Stimulated activated naive B cell treated with anti-CD40 and anti-IgM and Interleukin-4, amounts not matched to agents 10 μg/mL and 1 μg/mL and 100 μg/mL, for 72 hours (primary cell): ENCODE measurements around the gene MEGF10.

Source experiments
- ATAC-seq, 2 donors: fragments of 150-1000 bp; cut with Tn5 transposase; replicated peaks; 2 replicates each; pipeline ENCODE4 v1.10.0; 2021; ENCODE audit warnings: moderate library complexity in 1 of 2
- DNase-seq: peaks from one replicate; pipeline ENCODE4 v3.0.0; 2021
- H3K27ac Mint-ChIP-seq: one replicate; pipeline ENCODE4 v1.8.0; 2022; ENCODE audit warnings: mild to moderate bottlenecking, mixed read lengths
- H3K27me3 Mint-ChIP-seq, 2 donors: one replicate each; pipeline ENCODE4 v1.8.0; 2022; ENCODE audit warnings: mixed read lengths in 2 of 2
- H3K36me3 Mint-ChIP-seq, 2 donors: one replicate each; pipeline ENCODE4 v1.8.0; 2022; ENCODE audit warnings: mixed read lengths in 2 of 2, mild to moderate bottlenecking in 1 of 2
- H3K4me1 Mint-ChIP-seq, 2 donors: one replicate each; pipeline ENCODE4 v1.8.0; 2022; ENCODE audit warnings: mixed read lengths in 2 of 2, mild to moderate bottlenecking in 1 of 2
- H3K4me3 Mint-ChIP-seq, 2 donors: one replicate each; pipeline ENCODE4 v1.8.0; 2022; ENCODE audit warnings: mild to moderate bottlenecking in 2 of 2, mixed read lengths in 2 of 2, moderate library complexity in 1 of 2
- H3K9me3 Mint-ChIP-seq, 2 donors: one replicate each; pipeline ENCODE4 v1.8.0; 2022; ENCODE audit warnings: mixed read lengths in 2 of 2, mild to moderate bottlenecking in 1 of 2

Gene MEGF10

DNA sequence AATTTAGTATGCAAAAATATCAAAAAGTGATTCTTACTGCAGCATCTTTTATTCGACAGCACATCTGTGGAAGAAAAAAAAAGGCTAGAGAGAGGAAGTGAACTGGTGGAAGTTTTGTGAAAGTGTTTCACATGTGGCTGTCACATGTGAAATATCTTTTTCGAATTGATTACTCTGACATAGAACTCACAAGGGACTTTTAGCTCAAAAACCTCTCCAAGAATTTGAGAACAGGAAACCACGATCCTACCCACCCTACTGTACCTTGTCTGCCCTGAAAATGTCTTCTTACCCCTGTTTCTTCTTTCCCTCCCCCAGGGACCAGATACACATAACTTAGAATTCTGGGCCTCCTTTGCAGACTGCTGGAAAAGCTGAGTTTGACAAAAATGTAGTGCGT lies 120.4 kb downstream of the MEGF10 start:
- Mint-ChIP-seq H3K27ac (no peak overlapping the region), H3K36me3 (no peaks in the 10 kb centered on the region), H3K4me1 (peaks cover 3 to 6% of the 10 kb centered on the region in 2 donors), H3K9me3 (peaks cover 0 to 1% of the 10 kb centered on the region in 2 donors), H3K4me3 (no peak overlapping the region), H3K27me3 (no peaks in the 10 kb centered on the region)
- DNase-seq (no peak), ATAC-seq (peak in 1 of 2 donors; percentile 16)

DNA sequence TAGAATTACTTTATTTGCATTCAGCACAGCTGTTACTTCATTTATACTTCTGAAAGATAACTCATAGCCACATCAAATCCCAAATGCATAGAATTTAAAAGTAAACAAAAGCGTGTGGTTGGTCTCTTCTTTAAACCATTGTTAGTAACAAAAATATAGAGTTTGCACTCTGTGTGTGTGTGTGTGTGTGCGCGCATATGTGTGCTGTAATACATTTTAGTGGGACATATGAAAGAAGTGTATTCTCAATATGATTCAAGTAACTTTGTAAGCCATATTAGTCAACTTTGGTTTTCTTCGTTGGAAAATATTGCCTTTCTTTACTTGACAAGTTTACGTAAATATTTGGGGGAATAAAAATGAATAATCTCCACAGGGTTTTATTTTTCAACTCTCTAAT lies 120.8 kb downstream of the MEGF10 start:
- Mint-ChIP-seq H3K4me1 (peaks cover 3 to 6% of the 10 kb centered on the region in 2 donors), H3K27me3 (no peaks in the 10 kb centered on the region), H3K27ac (no peak overlapping the region), H3K9me3 (peaks cover 0 to 1% of the 10 kb centered on the region in 2 donors), H3K4me3 (no peak overlapping the region), H3K36me3 (no peaks in the 10 kb centered on the region)
- DNase-seq = no peak
- no peak for ATAC-seq

DNA sequence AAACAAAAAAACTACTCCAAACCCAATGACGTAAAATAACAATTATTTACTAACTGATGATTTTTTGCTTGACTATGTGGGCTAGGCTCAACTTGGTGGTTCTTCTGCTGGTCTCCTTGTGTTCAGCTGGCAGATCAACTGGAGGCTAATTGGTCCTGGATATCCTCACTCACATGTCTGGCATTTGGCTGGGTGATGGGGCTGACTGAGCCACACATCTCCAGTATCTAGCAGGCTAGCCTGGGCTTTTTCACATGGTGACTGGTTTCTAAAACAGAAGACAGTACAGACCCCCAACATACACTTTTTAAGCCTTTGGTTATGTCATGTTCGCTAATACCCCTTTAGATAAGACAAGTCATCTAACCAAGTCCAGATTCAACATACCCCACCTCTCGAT lies 122.1 kb downstream of the MEGF10 start:
- H3K36me3 Mint-ChIP-seq = no peaks in the 10 kb centered on the region
- H3K4me3 Mint-ChIP-seq = no peak overlapping the region
- DNase-seq (no peak), ATAC-seq (no peak)
- H3K27ac Mint-ChIP-seq = no peak overlapping the region
- peaks cover 3 to 6% of the 10 kb centered on the region in 2 donors for H3K4me1 Mint-ChIP-seq
- no peaks in the 10 kb centered on the region for H3K27me3 Mint-ChIP-seq
- peaks cover 0 to 1% of the 10 kb centered on the region in 2 donors for H3K9me3 Mint-ChIP-seq

DNA sequence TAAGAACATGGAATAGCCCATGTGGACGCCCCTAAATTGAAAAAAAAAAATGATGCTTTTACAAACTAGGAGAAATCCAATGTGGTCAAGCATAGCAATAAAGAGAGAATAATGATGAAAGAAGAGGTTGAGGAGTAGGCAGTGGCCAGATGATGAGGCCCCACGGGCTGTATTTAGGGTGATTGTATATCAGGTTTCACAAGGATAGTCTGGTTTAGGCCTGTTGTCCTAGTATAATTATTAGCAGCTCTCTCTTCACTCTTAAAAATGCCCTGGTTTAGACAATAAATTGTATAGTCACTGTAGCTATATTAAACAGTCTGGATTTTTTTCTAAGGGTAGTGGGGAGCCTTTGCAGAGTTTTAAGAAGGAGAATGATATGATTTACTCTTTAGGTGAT lies 124.4 kb downstream of the MEGF10 start:
- ATAC-seq (no peak), DNase-seq (no peak)
- no peak overlapping the region for H3K27ac Mint-ChIP-seq
- no peaks in the 10 kb centered on the region for H3K27me3 Mint-ChIP-seq
- H3K36me3 Mint-ChIP-seq = no peaks in the 10 kb centered on the region
- H3K4me1 Mint-ChIP-seq = peaks cover 0 to 6% of the 10 kb centered on the region in 2 donors
- H3K4me3 Mint-ChIP-seq = no peak overlapping the region
- H3K9me3 Mint-ChIP-seq = peaks cover 0 to 1% of the 10 kb centered on the region in 2 donors

DNA sequence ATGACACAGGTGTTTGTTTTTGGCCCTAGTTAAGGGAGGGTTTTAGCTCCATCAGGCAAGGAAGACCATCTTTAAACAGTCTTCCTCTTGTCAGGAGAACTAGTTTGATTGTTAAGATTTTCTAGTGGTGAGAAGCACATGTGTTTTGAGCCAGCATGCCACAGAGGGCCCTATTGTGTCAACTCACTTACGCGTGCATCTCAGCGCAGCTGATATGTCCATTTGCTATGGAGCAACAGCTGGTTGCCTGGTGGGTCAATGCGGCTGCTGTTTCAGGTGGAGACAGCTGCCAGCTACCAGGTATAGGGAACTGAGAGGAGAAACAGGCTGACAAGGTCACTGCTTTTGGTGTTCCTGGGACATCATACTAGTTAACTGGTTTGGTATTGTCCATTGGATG lies 126.3 kb downstream of the MEGF10 start:
- H3K4me1 Mint-ChIP-seq = no peaks in the 10 kb centered on the region
- no peaks in the 10 kb centered on the region for H3K27me3 Mint-ChIP-seq
- peaks cover 0 to 1% of the 10 kb centered on the region in 2 donors for H3K9me3 Mint-ChIP-seq
- H3K27ac Mint-ChIP-seq = no peak overlapping the region
- no peak for DNase-seq
- H3K4me3 Mint-ChIP-seq = no peak overlapping the region
- H3K36me3 Mint-ChIP-seq = no peaks in the 10 kb centered on the region
- no peak for ATAC-seq

DNA sequence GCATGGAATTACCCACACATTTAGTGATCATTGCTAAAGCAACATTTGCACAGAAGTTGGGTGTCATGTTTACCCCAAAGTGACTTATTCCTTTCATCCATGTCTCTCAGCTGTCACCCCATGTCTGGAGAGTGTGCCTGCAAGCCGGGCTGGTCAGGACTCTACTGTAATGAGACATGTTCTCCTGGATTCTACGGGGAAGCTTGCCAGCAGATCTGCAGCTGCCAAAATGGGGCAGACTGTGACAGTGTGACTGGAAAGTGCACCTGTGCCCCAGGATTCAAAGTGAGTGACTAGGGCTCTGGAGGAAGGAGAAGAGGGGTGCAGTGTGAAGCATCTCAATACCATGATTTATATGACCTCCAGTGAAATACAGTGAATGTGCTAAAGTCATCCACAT lies 126.9 kb downstream of the MEGF10 start:
- Mint-ChIP-seq H3K36me3 (no peaks in the 10 kb centered on the region), H3K4me1 (peaks cover 0 to under 1% of the 10 kb centered on the region in 2 donors), H3K27ac (no peak overlapping the region), H3K27me3 (no peaks in the 10 kb centered on the region), H3K4me3 (no peak overlapping the region), H3K9me3 (peaks cover 0 to 1% of the 10 kb centered on the region in 2 donors)
- ATAC-seq (no peak), DNase-seq (no peak)

DNA sequence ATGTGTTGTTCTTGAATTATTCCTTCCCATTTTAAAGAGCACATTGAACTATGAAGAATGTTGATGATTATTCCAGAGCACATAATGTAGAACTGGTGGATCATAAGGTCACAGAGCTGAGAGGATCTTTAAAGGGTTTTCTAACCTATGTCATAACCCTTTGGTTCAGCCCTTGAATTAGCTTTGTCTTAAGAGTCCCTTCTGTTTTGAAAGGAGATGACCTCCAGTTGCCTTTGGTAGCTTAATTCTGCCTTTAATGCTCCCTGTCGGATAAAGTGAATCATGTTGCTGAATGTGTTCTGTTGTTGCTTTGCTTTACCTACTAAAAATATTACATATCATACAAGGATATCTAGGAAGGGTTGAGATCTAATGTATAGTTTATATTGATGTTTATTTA lies 127.8 kb downstream of the MEGF10 start:
- H3K27me3 Mint-ChIP-seq = no peaks in the 10 kb centered on the region
- no peak for ATAC-seq
- H3K36me3 Mint-ChIP-seq = no peaks in the 10 kb centered on the region
- no peak overlapping the region for H3K4me3 Mint-ChIP-seq
- H3K9me3 Mint-ChIP-seq = peaks cover 0 to 1% of the 10 kb centered on the region in 2 donors
- H3K4me1 Mint-ChIP-seq = peaks cover 3 to 9% of the 10 kb centered on the region in 2 donors
- no peak for DNase-seq
- H3K27ac Mint-ChIP-seq = no peak overlapping the region

DNA sequence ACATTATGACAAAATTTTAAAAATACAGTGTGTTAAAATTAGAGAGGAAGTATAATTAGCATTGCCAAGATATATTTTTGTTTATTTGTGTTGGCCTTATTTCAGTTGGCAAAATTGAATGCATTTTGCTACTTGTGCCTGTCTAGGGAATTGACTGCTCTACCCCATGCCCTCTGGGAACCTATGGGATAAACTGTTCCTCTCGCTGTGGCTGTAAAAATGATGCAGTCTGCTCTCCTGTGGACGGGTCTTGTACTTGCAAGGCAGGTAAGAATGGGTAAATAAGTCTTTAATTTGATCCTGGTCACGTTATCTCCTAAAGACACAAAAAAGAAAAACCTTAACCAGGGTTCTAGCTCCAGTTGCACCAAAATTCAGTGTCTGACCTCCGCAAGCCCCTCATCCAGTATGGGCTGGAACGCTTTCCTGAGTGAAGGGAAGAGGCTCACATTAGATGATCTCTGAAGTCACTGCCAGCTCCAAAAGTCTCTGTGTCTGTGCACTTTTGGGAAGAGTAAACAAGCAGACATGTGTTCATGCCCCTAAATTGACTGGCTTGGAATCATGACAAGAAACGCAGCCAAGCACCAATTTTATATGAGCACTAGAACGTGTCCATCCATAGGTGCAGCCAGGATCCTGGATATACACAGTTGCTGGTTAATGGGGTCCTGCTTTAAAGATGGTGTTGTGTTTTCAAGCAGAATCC lies 128.5 kb downstream of the MEGF10 start:
- H3K27ac Mint-ChIP-seq = no peak overlapping the region
- no peak for ATAC-seq
- H3K36me3 Mint-ChIP-seq = no peaks in the 10 kb centered on the region
- H3K9me3 Mint-ChIP-seq = peaks cover 0 to 1% of the 10 kb centered on the region in 2 donors
- H3K27me3 Mint-ChIP-seq = no peaks in the 10 kb centered on the region
- no peak overlapping the region for H3K4me3 Mint-ChIP-seq
- no peak for DNase-seq
- peaks cover 3 to 12% of the 10 kb centered on the region in 2 donors for H3K4me1 Mint-ChIP-seq

DNA sequence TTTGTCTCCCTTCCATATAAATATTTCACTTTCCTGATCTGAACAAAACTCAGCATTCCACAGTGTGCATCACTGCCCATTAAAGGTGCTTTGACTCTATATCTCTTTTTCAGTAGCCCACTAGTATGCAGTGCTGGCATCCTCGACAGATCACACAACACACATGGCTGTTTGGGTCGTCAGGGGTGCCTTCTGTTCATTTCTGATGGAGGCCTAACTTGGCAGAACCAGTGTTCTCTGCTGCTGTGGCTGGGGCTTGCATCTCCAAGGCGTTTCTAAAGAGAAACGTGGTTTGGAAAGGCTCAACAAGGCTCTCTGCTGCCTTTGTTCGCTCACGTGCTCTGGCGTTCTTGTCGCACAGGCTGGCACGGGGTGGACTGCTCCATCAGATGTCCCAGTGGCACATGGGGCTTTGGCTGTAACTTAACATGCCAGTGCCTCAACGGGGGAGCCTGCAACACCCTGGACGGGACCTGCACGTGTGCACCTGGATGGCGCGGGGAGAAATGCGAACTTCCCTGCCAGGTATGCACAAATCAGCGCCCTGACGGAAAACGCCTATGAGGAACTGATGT lies 129.2 kb downstream of the MEGF10 start:
- Mint-ChIP-seq H3K27ac (no peak overlapping the region), H3K4me3 (no peak overlapping the region), H3K27me3 (no peaks in the 10 kb centered on the region), H3K9me3 (peaks cover 0 to 1% of the 10 kb centered on the region in 2 donors), H3K36me3 (no peaks in the 10 kb centered on the region), H3K4me1 (peaks cover 3 to 12% of the 10 kb centered on the region in 2 donors)
- DNase-seq = no peak
- no peak for ATAC-seq

DNA sequence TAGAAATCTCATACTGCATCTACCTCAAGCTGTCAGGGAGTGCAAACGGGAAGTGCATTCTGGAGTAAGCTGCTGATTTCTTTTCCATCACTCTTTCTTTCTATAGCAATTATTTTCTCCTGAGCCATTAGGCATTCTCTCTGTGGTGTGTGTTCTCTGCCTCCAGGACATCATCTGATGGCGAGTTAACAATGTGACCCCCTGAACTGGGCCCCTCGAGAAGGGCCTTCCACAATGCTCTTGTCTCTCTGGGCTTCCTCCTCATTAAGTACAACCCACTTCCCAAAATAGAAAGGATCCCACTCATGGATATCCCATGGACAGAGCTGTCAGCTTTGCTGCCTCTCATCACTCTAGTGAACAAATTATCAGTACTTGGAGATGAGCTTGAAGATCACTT lies 130.2 kb downstream of the MEGF10 start:
- peaks cover 3 to 12% of the 10 kb centered on the region in 2 donors for H3K4me1 Mint-ChIP-seq
- no peak for ATAC-seq

DNA sequence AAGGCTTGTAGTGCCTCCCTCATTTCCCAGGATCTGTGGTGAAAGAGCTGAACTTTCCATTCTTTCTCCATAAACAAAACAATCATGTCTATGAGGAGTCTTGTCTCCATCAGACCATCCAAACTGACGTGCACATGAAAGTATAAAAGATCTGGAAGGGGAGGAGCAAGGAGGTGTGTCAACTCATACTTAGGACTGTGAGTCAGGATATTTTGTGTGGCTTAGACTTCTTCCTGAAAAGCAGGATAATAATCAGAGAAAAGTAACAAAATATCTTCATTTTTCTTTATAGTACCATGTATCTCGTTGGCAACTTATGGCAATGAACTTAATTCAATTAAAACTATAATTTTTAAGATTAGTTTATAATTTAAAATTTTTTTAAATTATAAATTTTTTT lies 130.9 kb downstream of the MEGF10 start:
- Mint-ChIP-seq H3K9me3 (no peaks in the 10 kb centered on the region), H3K27me3 (no peaks in the 10 kb centered on the region), H3K27ac (no peak overlapping the region), H3K4me1 (peaks cover 3 to 12% of the 10 kb centered on the region in 2 donors), H3K4me3 (no peak overlapping the region), H3K36me3 (no peaks in the 10 kb centered on the region)
- ATAC-seq (no peak), DNase-seq (no peak)

More for the DNA sequence above, 130.2 kb downstream of the MEGF10 start:
- Mint-ChIP-seq H3K4me3 (no peak overlapping the region), H3K9me3 (no peaks in the 10 kb centered on the region), H3K27ac (no peak overlapping the region), H3K36me3 (no peaks in the 10 kb centered on the region), H3K27me3 (no peaks in the 10 kb centered on the region)
- DNase-seq = no peak

DNA sequence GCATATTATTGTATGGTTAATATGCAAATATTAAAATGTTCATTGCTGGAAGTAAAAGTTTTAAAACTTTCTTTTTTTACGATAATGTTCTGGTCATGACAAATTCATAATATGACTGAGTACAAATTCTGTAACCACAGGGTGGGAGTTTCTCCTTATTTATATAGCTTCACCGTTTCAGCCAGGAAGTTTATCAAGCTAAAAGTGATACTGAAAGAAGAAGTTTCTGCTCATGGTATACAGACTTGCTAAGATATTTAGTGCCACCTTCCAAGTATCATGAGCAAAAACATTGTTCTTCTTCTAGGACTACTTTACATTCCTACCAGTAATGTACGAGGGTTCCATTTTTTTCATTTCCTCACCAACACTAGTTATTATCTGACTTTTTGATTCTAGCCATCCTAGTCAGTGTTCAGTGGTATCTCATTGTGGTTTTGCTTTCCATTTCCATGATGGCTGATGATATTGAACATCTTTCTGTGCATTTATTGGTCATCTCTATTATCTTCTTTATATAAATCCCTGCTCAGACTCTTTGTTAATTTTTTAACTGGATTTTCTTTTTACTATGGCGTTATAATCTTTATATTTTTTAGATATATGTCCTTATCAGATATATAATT lies 132.7 kb downstream of the MEGF10 start:
- Mint-ChIP-seq H3K4me1 (peaks cover 3 to 12% of the 10 kb centered on the region in 2 donors), H3K9me3 (no peaks in the 10 kb centered on the region), H3K4me3 (peak overlapping the region; percentile 25 to 29), H3K27me3 (no peaks in the 10 kb centered on the region), H3K36me3 (no peaks in the 10 kb centered on the region), H3K27ac (no peak overlapping the region)
- DNase-seq (no peak), ATAC-seq (peak; percentile 52 to 68)

DNA sequence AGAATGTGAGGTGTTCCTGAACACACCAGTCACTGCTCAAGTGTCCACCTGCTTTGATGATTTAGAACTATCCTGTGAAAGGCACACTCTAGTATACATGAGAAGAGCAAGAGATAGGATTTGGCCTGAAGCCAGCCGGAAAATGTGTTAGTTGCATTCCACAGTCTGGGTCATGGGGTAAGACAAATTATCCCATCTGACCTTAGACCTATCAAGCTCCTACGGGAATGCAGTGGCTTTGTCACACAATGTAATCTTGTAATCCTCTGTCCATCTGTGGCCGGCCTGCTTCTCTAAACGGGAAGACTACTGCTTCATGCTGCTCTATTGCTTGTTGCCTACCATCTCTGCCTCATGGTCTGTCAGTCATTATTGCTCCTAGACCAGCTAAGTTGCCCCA lies 134.4 kb downstream of the MEGF10 start:
- no peak for ATAC-seq
- DNase-seq = no peak
- Mint-ChIP-seq H3K36me3 (no peaks in the 10 kb centered on the region), H3K4me1 (peaks cover 3 to 12% of the 10 kb centered on the region in 2 donors), H3K27me3 (no peaks in the 10 kb centered on the region), H3K9me3 (no peaks in the 10 kb centered on the region), H3K4me3 (no peak overlapping the region), H3K27ac (no peak overlapping the region)

DNA sequence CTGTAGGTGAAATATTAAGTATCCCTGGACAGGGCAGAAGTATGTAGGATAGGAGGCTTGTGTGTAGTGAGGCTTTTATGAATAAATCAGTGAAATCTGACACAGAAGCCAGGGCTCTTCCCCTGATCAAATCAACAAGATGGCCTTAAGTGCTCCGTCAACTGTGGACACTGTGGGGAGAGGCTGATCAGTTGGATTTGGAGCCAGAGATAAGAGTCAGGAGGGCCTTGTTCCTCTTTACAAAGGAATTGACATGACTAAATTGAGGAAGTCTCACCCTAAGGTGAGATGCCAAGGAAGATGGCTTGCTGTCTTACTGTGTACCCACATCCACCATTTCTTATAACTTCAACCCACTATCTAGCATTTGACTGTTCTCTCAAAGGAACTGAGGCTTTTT lies 135.3 kb downstream of the MEGF10 start:
- Mint-ChIP-seq H3K4me1 (peaks cover 3 to 12% of the 10 kb centered on the region in 2 donors), H3K27me3 (no peaks in the 10 kb centered on the region), H3K4me3 (no peak overlapping the region), H3K27ac (no peak overlapping the region), H3K9me3 (no peaks in the 10 kb centered on the region), H3K36me3 (no peaks in the 10 kb centered on the region)
- DNase-seq (no peak), ATAC-seq (peak; percentile 33 to 46)

DNA sequence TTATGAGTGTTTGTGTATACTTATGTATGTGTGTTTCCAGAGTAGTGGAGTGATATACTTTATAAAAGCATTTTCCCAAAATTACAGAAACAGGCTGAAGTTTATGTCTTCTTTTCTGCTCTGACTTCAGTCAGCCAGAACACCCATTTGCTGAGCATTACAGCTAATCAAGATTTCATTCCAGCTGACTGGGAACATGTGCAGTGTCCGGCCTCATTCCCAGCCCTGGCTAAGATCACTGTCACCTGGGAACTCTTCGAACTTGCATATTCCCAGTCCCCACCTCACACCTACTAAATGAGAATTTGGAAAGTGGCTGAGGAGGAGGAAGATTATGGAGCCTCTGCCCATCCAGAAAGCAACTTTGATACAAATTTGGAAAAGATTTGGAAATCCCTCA lies 136.1 kb downstream of the MEGF10 start:
- DNase-seq (no peak), ATAC-seq (no peak)
- no peaks in the 10 kb centered on the region for H3K9me3 Mint-ChIP-seq
- H3K36me3 Mint-ChIP-seq = no peaks in the 10 kb centered on the region
- H3K27me3 Mint-ChIP-seq = no peaks in the 10 kb centered on the region
- H3K4me3 Mint-ChIP-seq = no peak overlapping the region
- H3K4me1 Mint-ChIP-seq = peaks cover 3 to 12% of the 10 kb centered on the region in 2 donors
- H3K27ac Mint-ChIP-seq = no peak overlapping the region
